ENCODE measurements around the gene NCK2.

Gene NCK2

GRCh38 chr2:105744909-105745853 lies at the start of gene NCK2:
Gene NCK2, plus strand, starts transcription at chr2:105744912. Its CDS starts 110,152 bp downstream, at chr2:105855064.
- peak; percentile 73 for DNase-seq (ENCODE audit: low spot score)

DNA sequence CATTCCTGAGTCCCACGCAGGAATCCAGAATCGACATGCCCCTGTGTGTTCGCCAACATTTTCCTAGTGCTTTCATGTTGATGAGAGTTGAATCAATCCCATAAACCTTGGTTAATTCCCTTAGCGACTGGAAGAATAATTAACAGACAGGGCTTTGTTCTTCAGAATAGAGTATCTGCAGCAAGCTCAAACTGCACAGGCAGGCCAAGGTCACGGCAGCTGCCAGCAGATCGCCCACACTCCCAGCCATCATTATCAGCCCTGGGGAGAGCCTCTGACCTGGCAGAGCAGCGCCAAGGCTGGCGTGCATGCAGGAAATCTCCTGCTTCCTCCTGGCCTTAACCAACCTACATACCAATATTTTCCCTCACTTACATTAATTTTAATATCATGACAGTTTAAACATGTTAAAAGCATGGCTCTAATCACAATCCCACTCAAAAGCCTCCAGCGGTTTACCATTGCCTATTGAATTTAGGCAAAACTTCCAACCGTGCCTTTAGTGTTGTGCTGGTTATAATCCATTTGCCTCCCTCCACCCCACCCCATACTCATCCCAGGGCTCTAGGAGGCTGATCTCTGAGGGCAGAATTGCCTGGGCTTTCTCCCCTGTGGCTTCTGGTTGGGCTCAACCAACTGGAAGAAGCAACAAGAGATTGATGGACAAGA lies 46.8 kb upstream of the NCK2 start:
- DNase-seq (ENCODE audit: low spot score): no peak

- DNase-seq (ENCODE audit: low spot score): no peak
Observed at GRCh38 chr2:105698820-105699219, 45.9 kb upstream of the NCK2 start.

DNA sequence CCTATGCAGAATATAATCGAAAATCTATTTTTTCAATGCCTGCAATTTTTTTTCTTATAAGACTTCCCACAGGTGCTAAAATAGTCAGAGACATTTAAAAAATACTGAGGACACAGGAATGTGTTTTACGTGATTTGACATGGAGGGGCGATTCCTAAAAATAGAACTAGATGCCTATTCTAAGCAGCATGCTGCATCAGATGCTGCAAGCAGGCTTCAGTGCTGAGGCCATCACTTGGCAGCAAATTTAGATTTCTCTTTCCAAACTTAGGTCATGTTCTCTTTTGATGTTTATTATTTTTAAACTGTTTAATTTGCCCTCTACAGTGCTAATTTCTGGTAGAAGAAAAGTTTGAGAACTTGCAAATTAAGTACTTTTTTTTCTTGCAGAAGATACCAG lies 43.7 kb upstream of the NCK2 start:
- no peak for DNase-seq (ENCODE audit: low spot score)

DNA sequence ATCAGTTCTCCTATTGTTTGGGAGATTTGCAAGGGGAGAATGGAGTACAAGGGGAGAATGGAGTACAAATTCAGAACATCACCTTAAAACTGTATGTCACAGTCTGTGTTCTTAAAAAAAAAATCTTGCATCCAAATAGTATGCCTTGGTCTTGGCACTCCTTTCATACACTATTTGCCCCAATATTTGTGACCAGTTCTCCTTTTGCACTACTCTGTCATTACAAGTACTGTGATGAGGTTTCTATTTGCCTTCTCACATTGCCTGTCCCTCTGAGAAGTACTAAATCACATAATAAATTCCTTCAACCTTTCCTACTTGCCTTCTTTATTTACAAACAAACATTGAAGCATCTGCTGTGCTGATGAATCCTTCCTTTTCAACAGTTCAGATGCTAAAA lies 36.0 kb upstream of the NCK2 start:
- no peak for DNase-seq (ENCODE audit: low spot score)

DNA sequence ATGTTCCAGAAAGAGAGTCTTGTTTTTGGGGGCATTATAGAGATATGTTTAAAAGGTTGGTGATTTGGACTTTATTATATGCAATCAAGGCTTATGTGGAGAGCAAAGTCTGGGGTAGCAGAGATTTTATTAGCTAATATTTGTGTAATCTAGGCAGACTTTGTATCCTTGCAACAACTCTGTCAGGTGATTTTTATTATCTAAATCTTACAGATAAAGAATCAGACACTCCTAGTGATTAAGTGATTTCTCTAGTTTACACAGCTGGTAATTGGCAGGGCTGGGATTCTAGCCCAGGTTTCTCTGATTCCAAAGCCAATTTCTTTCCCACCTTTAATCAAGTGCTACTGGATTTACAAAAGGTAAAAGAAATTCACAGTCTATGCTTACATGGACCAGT lies 33.3 kb upstream of the NCK2 start:
- no peak for DNase-seq (ENCODE audit: low spot score)

- no peak for DNase-seq (ENCODE audit: low spot score)
Observed at GRCh38 chr2:105712166-105712915, 32.4 kb upstream of the NCK2 start.

GRCh38 chr2:105712981-105713596 lies 31.6 kb upstream of the NCK2 start:
- no peak for DNase-seq (ENCODE audit: low spot score)

GRCh38 chr2:105714141-105714540 lies 30.6 kb upstream of the NCK2 start:
- DNase-seq (ENCODE audit: low spot score): no peak

GRCh38 chr2:105718846-105719481 lies 25.7 kb upstream of the NCK2 start:
- no peak for DNase-seq (ENCODE audit: low spot score)

- no peak for DNase-seq (ENCODE audit: low spot score)
Observed at GRCh38 chr2:105721991-105722511, 22.7 kb upstream of the NCK2 start.

- no peak for DNase-seq (ENCODE audit: low spot score)
Observed at GRCh38 chr2:105722726-105723297, 21.9 kb upstream of the NCK2 start.

GRCh38 chr2:105723431-105723830 lies 21.3 kb upstream of the NCK2 start:
- DNase-seq (ENCODE audit: low spot score): no peak

- DNase-seq (ENCODE audit: low spot score): no peak
Observed at GRCh38 chr2:105725388-105725787, 19.3 kb upstream of the NCK2 start.

DNA sequence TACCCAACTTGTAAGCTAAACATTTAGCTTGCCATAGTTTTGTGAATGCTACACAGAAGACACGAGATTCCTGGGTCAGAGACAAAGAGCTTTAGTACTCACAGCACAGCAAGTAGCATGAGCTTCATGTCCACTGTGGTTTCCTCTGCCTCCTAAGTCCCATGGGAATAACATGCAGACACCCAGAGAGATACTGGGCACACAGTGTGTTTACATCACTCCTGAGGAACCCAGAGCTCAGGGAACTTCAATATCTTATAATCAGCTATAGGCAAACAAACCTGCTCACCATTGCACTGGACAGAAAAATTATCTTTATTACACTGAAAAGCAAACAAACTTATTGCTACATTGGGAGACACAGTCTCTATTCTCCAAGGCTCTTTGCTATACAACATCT lies 14.5 kb upstream of the NCK2 start:
- no peak for DNase-seq (ENCODE audit: low spot score)

- DNase-seq (ENCODE audit: low spot score): no peak
Observed at GRCh38 chr2:105731511-105731910, 13.2 kb upstream of the NCK2 start.

DNA sequence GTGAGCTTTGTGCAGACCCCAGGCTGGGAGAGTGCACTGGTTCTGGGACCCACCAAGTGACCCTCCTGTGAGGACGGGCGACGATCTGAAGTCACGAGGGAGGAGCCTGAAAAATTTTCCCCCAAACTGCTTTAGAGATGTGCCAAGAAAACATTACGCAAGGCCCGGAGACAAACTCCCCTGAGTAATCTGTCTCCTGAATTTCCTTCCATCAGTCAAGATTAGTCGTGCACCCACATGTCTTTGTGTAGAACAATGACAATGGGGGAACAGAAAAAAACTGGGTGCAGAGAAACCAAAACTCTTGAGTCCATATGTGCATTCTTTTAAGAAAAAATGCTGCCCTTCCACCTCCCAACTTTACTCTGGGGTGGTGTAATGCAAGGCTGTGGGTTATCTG lies 12.6 kb upstream of the NCK2 start:
- DNase-seq (ENCODE audit: low spot score): no peak

- DNase-seq (ENCODE audit: low spot score): no peak
Observed at GRCh38 chr2:105732955-105733607, 11.6 kb upstream of the NCK2 start.

DNA sequence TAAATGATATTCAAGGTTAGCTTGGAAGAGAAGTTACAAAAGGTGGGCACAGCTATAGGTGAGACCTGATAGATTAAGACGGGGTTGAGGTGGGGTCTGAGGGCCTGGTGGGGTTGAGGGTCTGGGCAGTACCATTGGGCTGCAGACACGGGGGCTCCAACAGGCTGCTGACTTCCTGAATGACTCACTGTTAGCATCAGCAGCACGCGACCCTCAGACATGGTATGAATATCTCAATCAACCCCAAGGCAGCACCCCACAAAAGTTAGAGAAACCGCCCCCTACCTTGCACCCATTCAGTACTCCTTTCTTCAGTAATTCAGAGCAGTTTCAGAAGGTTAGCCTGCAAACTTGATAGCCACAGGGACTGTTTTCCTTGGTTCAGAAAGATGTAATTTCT lies 10.8 kb upstream of the NCK2 start:
- no peak for DNase-seq (ENCODE audit: low spot score)

- DNase-seq (ENCODE audit: low spot score): no peak
Observed at GRCh38 chr2:105734762-105735538, 9.8 kb upstream of the NCK2 start.

Data from D341Med (cell line).